MCF 10A (cell line): ENCODE measurements around the gene EFNA3. TPM values are rescaled to one million over a fixed set of nuclear protein-coding genes. Genes with fewer than 3 reads are reported as not detected.

ENCODE experiments used
- Bru-seq: library from RNA; stranded (reverse); fragments of 400-500 nt; gene quantifications from one replicate; lab custom pipeline; 2021; lab: Mats Ljungman, UMichigan
- BruChase-seq, 2 experiments: library from RNA; stranded (reverse); fragments of 400-500 nt; gene quantifications; one replicate each; lab custom pipeline; 2021; lab: Mats Ljungman, UMichigan
- BruUV-seq: library from RNA; stranded (reverse); fragments of 400-500 nt; replicated peaks from 2 replicates; lab custom pipeline; 2021; lab: Mats Ljungman, UMichigan
- CTCF ChIA-PET: fragments of 300-600 bp; sonication (Branson Sonifier 250); formaldehyde crosslinking; extraction: SDS; loops from one replicate; lab custom pipeline; 2021; ENCODE audit warnings: antibody characterized with exemption, inconsistent platforms; lab: Yijun Ruan, JAX
- POLR2A ChIA-PET: fragments of 300-600, 350-650 bp; sonication (Branson Sonifier 250); formaldehyde crosslinking; extraction: SDS; loops from one replicate; lab custom pipeline; 2020; ENCODE audit warnings: antibody characterized with exemption, inconsistent platforms; lab: Yijun Ruan, JAX
- DNase-seq: peaks from one replicate; pipeline ENCODE4 v3.0.0-alpha.2; 2018; ENCODE audit not compliant: unreplicated experiment
- H3K27ac Mint-ChIP-seq: one replicate; pipeline ENCODE4 v1.8.0; 2022; ENCODE audit warnings: mild to moderate bottlenecking, low read depth, mixed read lengths; ENCODE audit not compliant: unreplicated experiment
- H3K27me3 Mint-ChIP-seq: one replicate; pipeline ENCODE4 v1.8.0; 2022; ENCODE audit warnings: mixed read lengths; ENCODE audit not compliant: insufficient read depth, unreplicated experiment
- H3K36me3 Mint-ChIP-seq: one replicate; pipeline ENCODE4 v1.8.0; 2022; ENCODE audit warnings: mild to moderate bottlenecking, moderate library complexity, mixed read lengths; ENCODE audit not compliant: insufficient read depth, unreplicated experiment
- H3K4me1 Mint-ChIP-seq: one replicate; pipeline ENCODE4 v1.8.0; 2022; ENCODE audit warnings: mixed read lengths; ENCODE audit not compliant: insufficient read depth, unreplicated experiment
- H3K4me3 Mint-ChIP-seq: one replicate; pipeline ENCODE4 v1.8.0; 2022; ENCODE audit warnings: mild to moderate bottlenecking, moderate library complexity, mixed read lengths; ENCODE audit not compliant: unreplicated experiment
- H3K9me3 Mint-ChIP-seq: one replicate; pipeline ENCODE4 v1.8.0; 2022; ENCODE audit warnings: mixed read lengths; ENCODE audit not compliant: unreplicated experiment
- CTCF ChIP-seq: fragments of 200-600 bp; IDR thresholded peaks from one replicate; pipeline ENCODE4 v1.8.0; 2022; ENCODE audit warnings: antibody characterized with exemption, mild to moderate bottlenecking; ENCODE audit not compliant: unreplicated experiment
- intact Hi-C: fragments of 100-400 bp; cut with micrococcal nuclease; formaldehyde crosslinking; loops from 2 replicates; pipeline ENCODE4 v1.14.1; 2022
- long read RNA-seq: library from polyadenylated mRNA; stranded (forward); transcript quantifications from one replicate; pipeline ENCODE4 v2.0.0, GENCODE V29; 2022
- total RNA-seq: library from RNA; stranded (reverse); gene quantifications from 2 replicates; pipeline ENCODE4 v1.2.3, GENCODE V29; 2022

EFNA3 gene
- total RNA-seq (1.6 and 1.7 TPM in 2 replicates), Bru-seq, nascent RNA (percentile 33 among the genes with signal in this experiment), BruChase-seq, experiment 1, labeled RNA remaining after a 6-hour chase (percentile 53 among the genes with signal in this experiment), BruChase-seq, experiment 2, labeled RNA remaining after a 2-hour chase (percentile 45 among the genes with signal in this experiment)
- long read RNA-seq, partial matches to known transcripts: 3 of 11 reads
- long read RNA-seq, other reads (novel, unspliced or antisense): 0 of 11 reads

GRCh38 chr1:155078469-155079209 lies at the start of gene EFNA3:
EFNA3 (plus strand) TSS chr1:155078837; CDS start chr1:155078942, 105 bp downstream.
- TF ChIP-seq CTCF: no peak
- ChIA-PET CTCF (interaction anchor here (0.6 to 2.0 kb wide), 11 partner anchors 10 to 229 kb away, joined by 3 to 17 read pairs (median 3); partner anchors contain the start of gene KRTCAP2), POLR2A (interaction anchor here (0.7 to 5.5 kb wide), 14 partner anchors 9 to 504 kb away, joined by 3 to 41 read pairs (median 6); partner anchors contain the start of genes ADAM15, CKS1B, EFNA4 and FLAD1)
- no peaks in the 10 kb centered on the region for H3K9me3 Mint-ChIP-seq
- peak within 1 kb of the TSS; percentile 77 for H3K4me3 Mint-ChIP-seq
- intact Hi-C loops: no loop called here
- H3K27ac Mint-ChIP-seq: peak within 1 kb of the TSS; percentile 57
- H3K27me3 Mint-ChIP-seq: peaks cover 30% of the 10 kb centered on the region
- no TSS peak for BruUV-seq
- H3K4me1 Mint-ChIP-seq: peaks cover 37% of the 10 kb centered on the region
- peak; percentile 75 for DNase-seq
- no peaks in the 10 kb centered on the region for H3K36me3 Mint-ChIP-seq

GRCh38 chr1:155029513-155030242 lies 49.0 kb upstream of the EFNA3 start:
- H3K9me3 Mint-ChIP-seq: no peaks in the 10 kb centered on the region
- H3K4me3 Mint-ChIP-seq: no peak overlapping the region
- intact Hi-C loops: no loop called here
- DNase-seq: no peak
- no TSS peak for BruUV-seq
- POLR2A ChIA-PET: interaction anchor here (6.3 kb wide), 1 partner anchor 9 kb away, joined by 30 read pairs; no protein-coding TSS in a partner anchor
- H3K27ac Mint-ChIP-seq: no peak overlapping the region
- H3K36me3 Mint-ChIP-seq: no peaks in the 10 kb centered on the region
- TF ChIP-seq CTCF: no peak
- H3K27me3 Mint-ChIP-seq: no peaks in the 10 kb centered on the region
- peaks cover 9% of the 10 kb centered on the region for H3K4me1 Mint-ChIP-seq
- CTCF ChIA-PET: interaction anchor here (1.7 to 2.0 kb wide), 2 partner anchors 9 to 12 kb away, joined by 4 to 12 read pairs; no protein-coding TSS in a partner anchor

- intact Hi-C loops: no loop called here
- Mint-ChIP-seq H3K27me3 (no peaks in the 10 kb centered on the region), H3K9me3 (no peaks in the 10 kb centered on the region), H3K27ac (no peak overlapping the region), H3K4me3 (no peak overlapping the region), H3K36me3 (no peaks in the 10 kb centered on the region), H3K4me1 (peaks cover 11% of the 10 kb centered on the region)
- ChIA-PET CTCF (interaction anchor here (1.7 to 2.0 kb wide), 2 partner anchors 9 to 13 kb away, joined by 4 to 12 read pairs; no protein-coding TSS in a partner anchor), POLR2A (interaction anchor here (6.3 to 9.7 kb wide), 2 partner anchors 8 to 11 kb away, joined by 30 to 275 read pairs; no protein-coding TSS in a partner anchor)
- TF ChIP-seq CTCF: no peak
- no TSS peak for BruUV-seq
- no peak for DNase-seq
Measured at GRCh38 chr1:155030243-155030795, 48.3 kb upstream of the EFNA3 start.
